Left lung (tissue), 10 donors: ENCODE data around the gene C15orf61. TPM values are rescaled to one million over a fixed set of nuclear protein-coding genes. Genes with fewer than 3 reads are reported as not detected.
A peak's percentile ranks its signal among the peaks of the same experiment; 100 is the strongest.

Experiments
- ATAC-seq: fragments of 200-7000 bp; cut with Tn5 transposase; one replicate; pipeline ENCODE4 v1.9.1; 2020; ENCODE audit warnings: moderate library complexity
- DNase-seq, 4 donors: peaks; one replicate each; pipeline ENCODE4 v3.0.0-alpha.2; 2013 to 2020
- H3K27ac ChIP-seq, 2 donors: fragments of 200-600 bp; sonication (generic) in 1 of 2; one replicate each; pipeline versions ENCODE4 v1.5.0 to v1.8.0; 2020 to 2021
- H3K27me3 ChIP-seq, 2 donors: fragments of 200-600 bp; sonication (generic) in 1 of 2; one replicate each; pipeline versions ENCODE4 v1.5.0 to v1.8.0; 2020 to 2021
- H3K36me3 ChIP-seq, 2 donors: fragments of 200-600 bp; sonication (generic) in 1 of 2; one replicate each; pipeline versions ENCODE4 v1.5.0 to v1.8.0; 2020 to 2021
- H3K4me1 ChIP-seq, 2 donors: fragments of 200-600 bp; one replicate each; pipeline ENCODE4 v1.8.0; 2021
- H3K4me3 ChIP-seq, 2 donors: fragments of 200-600 bp; sonication (generic) in 1 of 2; one replicate each; pipeline versions ENCODE4 v1.5.0 to v1.8.0; 2020 to 2021; ENCODE audit warnings: mild to moderate bottlenecking in 1 of 2
- H3K9me3 ChIP-seq, 2 donors: fragments of 200-600 bp; sonication (generic) in 1 of 2; one replicate each; pipeline versions ENCODE4 v1.5.0 to v1.8.0; 2020 to 2021
- intact Hi-C, 2 donors: fragments of 100-400 bp; cut with DNase I; formaldehyde crosslinking; loops; one replicate each; pipeline versions ENCODE4 v1.11.2 to v1.14.2; 2022
- polyA plus RNA-seq, 6 donors: library from polyadenylated mRNA; unstranded; fragments of 120-200 nt; gene quantifications; one replicate each; pipeline ENCODE4 v1.2.1, GENCODE V29; 2013; ENCODE audit not compliant: insufficient read length in 6 of 6
- total RNA-seq, 2 donors: library from RNA; stranded (reverse); fragmentation: NEBNext Ultra II Directional; extraction: Animal tissue kit (Norgen Biotek cat#: 25700); gene quantifications; one replicate each; pipeline ENCODE4 v1.2.1, GENCODE V29; 2021
- TF ChIP-seq, protein P1 (sequence below), 2 donors: fragments of 200-600 bp; sonication (generic) in 1 of 2; IDR thresholded peaks; one replicate each; pipeline versions ENCODE4 v1.5.0 to v1.8.0; 2021; ENCODE audit warnings: antibody characterized with exemption in 2 of 2
- donor health status: DM: no; HTN: yes; CAD: no.
- donor health status: DM: no; HTN: no; CAD: no.

C15orf61 gene
- total and polyA plus RNA-seq, 8 donors: 4.0 to 7.8 (median 6.4) TPM

DNA sequence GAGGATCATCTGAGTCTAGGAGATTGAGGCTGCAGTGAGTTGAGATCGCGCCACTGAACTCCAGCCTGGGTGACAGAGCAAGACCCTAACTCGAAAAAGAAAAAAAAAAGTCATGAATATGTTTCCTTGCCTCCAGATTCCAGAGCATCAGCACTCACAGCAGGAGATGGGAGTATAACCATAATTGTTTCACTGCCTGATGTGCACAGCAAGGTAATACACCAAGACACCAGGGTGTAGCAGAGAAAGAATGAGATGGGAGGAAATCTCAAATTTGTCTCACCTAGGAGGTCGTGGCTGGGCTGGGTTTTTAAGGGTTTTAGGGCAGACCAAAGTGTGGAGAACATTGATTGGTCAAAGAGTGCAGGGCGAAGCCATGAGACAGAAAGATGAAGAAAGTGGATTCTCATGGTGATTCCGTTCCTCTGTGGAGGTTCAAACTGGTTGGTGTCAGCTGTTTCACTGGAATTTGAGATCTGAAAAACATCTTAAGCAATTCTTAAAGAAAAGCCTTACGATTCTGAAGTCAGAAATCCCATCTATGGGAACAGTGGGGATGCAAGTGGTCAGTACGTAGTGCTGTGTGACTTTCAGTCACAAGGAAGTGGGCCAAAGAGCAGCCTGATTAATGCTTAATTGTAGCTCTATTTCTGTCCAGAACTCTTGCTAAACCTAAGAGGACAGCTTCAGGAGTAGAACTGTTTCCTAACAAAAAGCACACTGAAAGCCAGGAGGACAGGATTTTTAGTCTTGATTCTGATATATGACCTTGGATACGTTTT, 7.8 kb upstream of the C15orf61 start:
- Histone ChIP-seq H3K9me3 (no peaks in the 10 kb centered on the region), H3K36me3 (peaks cover 0 to 19% of the 10 kb centered on the region in 2 donors), H3K27ac (no peak overlapping the region), H3K27me3 (no peaks in the 10 kb centered on the region), H3K4me1 (no peaks in the 10 kb centered on the region), H3K4me3 (no peak overlapping the region)
- DNase-seq: no peak
- intact Hi-C loops: no loop called here
- no peak for ATAC-seq
- TF ChIP-seq, protein P1, sequence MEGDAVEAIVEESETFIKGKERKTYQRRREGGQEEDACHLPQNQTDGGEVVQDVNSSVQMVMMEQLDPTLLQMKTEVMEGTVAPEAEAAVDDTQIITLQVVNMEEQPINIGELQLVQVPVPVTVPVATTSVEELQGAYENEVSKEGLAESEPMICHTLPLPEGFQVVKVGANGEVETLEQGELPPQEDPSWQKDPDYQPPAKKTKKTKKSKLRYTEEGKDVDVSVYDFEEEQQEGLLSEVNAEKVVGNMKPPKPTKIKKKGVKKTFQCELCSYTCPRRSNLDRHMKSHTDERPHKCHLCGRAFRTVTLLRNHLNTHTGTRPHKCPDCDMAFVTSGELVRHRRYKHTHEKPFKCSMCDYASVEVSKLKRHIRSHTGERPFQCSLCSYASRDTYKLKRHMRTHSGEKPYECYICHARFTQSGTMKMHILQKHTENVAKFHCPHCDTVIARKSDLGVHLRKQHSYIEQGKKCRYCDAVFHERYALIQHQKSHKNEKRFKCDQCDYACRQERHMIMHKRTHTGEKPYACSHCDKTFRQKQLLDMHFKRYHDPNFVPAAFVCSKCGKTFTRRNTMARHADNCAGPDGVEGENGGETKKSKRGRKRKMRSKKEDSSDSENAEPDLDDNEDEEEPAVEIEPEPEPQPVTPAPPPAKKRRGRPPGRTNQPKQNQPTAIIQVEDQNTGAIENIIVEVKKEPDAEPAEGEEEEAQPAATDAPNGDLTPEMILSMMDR (IDR thresholded peaks at IDR 0.05): no peak

DNA sequence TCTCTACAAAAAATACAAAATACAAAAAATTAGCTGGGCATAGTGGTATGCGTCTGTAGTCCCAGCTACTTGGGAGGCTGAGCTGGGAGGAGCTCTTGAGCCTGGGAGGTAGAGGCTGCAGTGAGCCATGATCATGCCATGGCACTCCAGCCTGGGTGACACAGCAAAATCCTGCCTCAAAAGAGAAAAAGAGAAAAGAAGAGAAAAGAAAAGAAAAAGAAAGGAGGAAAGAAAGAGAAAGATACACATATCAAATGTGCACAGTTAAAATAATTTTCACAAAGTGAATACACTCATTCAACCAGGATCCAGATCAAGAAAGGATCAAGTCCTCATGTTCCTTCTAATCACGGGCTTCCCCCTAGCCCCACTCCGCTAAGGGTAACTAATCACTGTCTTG, 5.8 kb upstream of the C15orf61 start:
- H3K4me3 ChIP-seq: no peak overlapping the region
- no peaks in the 10 kb centered on the region for H3K27me3 ChIP-seq
- peaks cover 0 to 3% of the 10 kb centered on the region in 2 donors for H3K4me1 ChIP-seq
- DNase-seq (no peak), ATAC-seq (no peak)
- no peak overlapping the region for H3K27ac ChIP-seq
- H3K36me3 ChIP-seq: peaks cover 0 to 19% of the 10 kb centered on the region in 2 donors
- TF ChIP-seq, protein P1 (IDR thresholded peaks at IDR 0.05): no peak
- intact Hi-C loops: no loop called here
- H3K9me3 ChIP-seq: no peaks in the 10 kb centered on the region

DNA sequence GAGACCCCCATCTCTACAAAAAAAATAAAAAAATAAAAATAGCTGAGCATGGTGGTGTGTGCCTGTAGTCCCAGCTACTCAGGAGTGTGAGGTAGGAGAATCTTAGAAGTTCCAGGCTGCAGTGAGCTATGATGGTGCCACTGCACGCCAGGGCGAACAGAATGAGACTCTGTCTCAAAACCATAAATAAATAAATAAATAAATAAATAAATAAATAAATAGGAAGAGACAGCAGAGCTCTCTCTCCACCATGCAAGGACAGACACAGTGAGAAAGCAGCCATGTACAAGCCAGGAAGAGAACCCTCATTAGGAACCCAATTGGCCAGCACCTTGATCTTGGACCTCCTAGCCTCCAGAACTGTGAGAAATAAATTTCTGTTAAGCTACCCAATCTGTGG, 5.4 kb upstream of the C15orf61 start:
- no peak for ATAC-seq
- Histone ChIP-seq H3K9me3 (no peaks in the 10 kb centered on the region), H3K27me3 (no peaks in the 10 kb centered on the region), H3K4me3 (no peak overlapping the region), H3K36me3 (peaks cover 0 to 19% of the 10 kb centered on the region in 2 donors), H3K4me1 (peaks cover 0 to 8% of the 10 kb centered on the region in 2 donors), H3K27ac (no peak overlapping the region)
- DNase-seq: no peak
- intact Hi-C loops: no loop called here
- TF ChIP-seq, protein P1 (IDR thresholded peaks at IDR 0.05): no peak

DNA sequence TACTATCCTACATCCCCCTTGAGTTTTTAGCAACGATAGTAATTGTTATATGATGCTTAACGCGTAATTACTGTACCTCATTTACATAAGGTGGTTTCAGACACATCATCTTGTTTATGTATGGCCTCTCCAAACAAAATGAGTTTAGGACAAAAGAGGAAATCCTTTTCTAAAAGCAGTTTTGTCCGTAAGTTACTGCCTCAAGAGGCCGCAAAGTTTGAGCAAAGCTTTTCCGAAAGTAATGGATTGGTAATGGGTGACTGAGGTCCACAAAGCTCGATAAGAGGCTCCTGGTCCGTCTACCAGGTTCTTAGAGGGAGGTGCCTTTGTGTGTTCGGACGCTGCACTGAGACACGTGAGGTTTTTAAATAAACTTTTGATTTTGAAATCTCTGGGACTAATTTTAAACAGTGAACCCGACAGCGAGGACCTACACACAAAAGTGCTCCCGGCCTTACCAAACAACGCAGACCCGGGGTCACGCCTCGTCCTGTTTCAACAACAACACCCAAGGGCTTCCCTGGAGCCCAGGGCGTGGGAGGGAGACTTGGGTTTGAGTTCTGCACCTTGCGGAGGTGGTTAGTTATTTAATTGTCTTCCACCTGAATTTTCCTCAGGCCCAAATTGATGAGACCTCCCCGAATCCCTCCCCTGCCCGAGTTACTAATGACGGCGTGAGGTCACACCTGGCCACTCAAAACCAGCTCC, 456 bp upstream of the C15orf61 start:
- Histone ChIP-seq H3K4me1 (peaks cover 0 to 34% of the 10 kb centered on the region in 2 donors), H3K4me3 (peak overlapping the region; percentile 74 to 85), H3K9me3 (no peaks in the 10 kb centered on the region), H3K27me3 (no peaks in the 10 kb centered on the region), H3K36me3 (no peaks in the 10 kb centered on the region), H3K27ac (peak overlapping the region; percentile 95 to 97)
- peak; percentile 5 for ATAC-seq
- intact Hi-C loops: no loop called here
- peak in 1 of 4 donors; percentile 16 for DNase-seq
- TF ChIP-seq, protein P1 (IDR thresholded peaks at IDR 0.05): no peak
